ENCODE data around the gene ASAP2. TPM values are rescaled to one million over a fixed set of nuclear protein-coding genes. Genes with fewer than 3 reads are reported as not detected.

Gene ASAP2
- total RNA-seq = 0.23 and 0.48 TPM in 2 replicates

- intact Hi-C loops (cut with micrococcal nuclease) = loop anchor here (5.0 kb wide), 1 partner anchor 216 kb away; the partner anchor contains the start of genes CPSF3 and ITGB1BP1
Measured at GRCh38 chr2:9205963-9206948, at the start of gene ASAP2. Gene ASAP2 (plus strand): TSS chr2:9206812. CDS start chr2:9207105, 293 bp downstream.

DNA sequence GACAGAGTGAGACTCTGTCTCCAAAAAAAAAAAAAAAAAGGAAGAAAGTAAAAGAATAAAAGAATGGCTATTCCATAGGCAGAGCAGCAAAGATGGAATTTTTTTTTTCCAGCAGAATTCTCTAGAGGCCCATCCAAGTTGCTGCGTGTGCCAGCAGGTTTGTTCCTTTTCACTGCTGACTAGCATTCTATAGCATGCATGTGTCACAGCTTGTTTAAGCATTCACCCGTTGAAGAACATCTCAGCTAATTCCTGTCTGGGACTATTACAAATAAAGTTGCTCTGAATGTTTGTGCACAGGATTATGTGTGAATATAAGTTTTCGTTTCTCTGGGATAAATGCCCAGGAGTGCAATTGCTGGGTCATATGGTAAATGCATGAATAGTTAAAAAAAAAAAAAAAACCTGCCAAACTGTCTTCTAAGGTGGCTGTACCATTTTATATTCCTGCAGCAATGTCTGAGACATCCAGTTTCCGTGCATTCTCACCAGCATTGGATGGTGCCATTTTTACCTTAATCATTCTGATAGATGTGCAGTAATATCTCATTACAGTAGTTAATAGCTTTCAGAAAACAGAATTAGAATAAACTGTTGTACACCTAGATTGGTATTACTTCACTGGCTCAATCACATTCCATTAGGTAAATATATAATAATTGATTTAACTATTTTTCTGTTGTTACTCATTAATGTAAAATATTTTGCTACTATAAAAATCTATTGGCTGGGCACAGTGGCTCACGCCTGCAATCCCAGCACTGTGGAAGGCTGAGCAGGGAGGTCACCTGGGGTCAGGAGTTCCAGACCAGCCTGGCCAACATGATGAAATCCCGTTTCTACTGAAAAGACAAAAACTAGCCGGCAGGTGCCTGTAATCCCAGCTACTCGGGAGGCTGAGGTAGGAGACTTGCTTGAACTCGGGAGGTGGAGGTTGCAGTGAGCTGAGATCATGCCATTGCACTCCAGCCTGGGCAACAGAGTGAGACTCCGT is 47.5 kb upstream of the ASAP2 start:
- intact Hi-C loops (cut with micrococcal nuclease) = no loop called here

GRCh38 chr2:9160732-9161131 is 45.9 kb upstream of the ASAP2 start:
- intact Hi-C loops (cut with micrococcal nuclease) = no loop called here

GRCh38 chr2:9162841-9163240 is 43.8 kb upstream of the ASAP2 start:
- intact Hi-C loops (cut with micrococcal nuclease) = no loop called here

DNA sequence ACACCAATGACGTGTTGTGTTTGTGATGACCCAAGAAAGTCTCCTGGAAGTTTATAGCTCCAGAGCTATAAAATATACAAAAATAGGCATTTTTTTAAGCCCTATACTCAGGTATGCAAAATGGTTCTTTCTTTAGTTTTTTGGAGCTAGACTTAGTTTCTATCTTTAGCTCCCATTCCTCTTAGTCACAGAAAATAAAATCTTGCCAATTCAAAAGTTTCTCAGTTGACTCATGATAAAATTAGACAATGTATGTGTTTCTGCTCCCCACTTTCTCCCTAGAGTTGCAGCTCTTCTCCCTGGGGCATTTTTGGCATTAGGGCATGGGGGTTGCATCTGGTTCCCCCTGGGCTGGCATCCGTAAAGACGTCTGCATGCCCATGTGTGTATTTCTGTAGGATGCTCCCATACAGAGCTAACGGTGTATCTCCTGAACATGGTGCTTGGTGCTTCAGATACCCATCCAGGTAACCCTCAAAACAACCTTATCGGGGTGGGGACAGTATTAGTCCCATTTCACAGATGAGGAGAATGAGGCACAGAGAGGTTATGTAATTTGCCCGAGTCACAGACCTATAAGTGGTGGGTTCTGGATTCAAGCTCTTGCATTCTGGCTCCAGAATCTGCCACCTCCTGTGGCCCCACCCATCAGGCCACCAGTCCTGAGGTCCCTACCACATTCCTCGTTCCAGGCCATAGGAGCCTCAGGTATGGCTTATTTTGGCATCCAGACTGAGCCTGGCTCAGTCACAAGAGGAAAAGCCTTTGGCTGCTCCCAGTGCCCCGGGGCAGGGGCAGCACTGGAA is 43.1 kb upstream of the ASAP2 start:
- intact Hi-C loops (cut with micrococcal nuclease) = no loop called here

DNA sequence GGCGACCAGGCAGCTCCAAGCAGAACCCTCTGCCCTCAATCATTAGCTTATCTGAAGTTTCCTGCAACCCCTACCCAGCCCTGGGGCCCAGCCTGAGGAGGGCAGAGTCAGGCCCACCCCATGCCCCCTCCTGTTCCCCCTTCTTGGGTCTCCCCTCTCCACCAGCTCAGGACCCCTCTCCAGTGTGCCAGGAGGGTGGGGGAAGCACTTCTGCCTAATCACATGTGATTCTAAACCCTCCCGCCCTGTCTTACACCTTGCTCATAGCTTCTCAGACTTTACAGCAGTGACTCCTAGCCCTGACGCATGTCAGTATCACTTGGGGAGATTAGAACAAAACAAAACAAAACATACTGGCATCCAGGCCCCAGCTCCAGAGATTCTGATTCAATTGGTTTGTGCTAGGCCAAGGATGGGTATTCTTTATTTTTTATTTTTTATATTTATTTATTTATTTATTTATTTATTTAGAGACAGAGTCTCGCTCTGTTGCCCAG is 42.5 kb upstream of the ASAP2 start:
- intact Hi-C loops (cut with micrococcal nuclease) = no loop called here

DNA sequence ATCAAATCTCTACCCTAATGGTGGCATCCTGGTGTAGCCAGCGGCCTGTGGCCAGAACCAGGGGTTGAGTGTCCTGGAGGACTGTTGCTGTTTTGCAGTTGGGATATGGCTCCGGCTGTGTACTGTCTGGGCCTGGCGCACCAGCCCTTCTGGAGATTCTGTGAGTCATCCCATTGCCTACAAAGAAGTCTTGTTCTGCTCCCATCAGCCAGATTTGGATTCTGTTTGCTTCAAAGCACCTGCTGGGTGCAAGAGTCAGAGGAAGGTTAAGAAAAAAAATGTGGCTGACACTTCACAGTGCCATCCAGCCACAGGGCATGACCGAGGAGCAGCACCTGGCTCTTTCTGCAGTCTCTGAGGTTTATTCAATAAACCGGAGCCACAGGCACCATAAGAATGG is 41.0 kb upstream of the ASAP2 start:
- intact Hi-C loops (cut with micrococcal nuclease) = no loop called here

- intact Hi-C loops (cut with micrococcal nuclease) = no loop called here
Measured at GRCh38 chr2:9166579-9167377, 39.8 kb upstream of the ASAP2 start.

DNA sequence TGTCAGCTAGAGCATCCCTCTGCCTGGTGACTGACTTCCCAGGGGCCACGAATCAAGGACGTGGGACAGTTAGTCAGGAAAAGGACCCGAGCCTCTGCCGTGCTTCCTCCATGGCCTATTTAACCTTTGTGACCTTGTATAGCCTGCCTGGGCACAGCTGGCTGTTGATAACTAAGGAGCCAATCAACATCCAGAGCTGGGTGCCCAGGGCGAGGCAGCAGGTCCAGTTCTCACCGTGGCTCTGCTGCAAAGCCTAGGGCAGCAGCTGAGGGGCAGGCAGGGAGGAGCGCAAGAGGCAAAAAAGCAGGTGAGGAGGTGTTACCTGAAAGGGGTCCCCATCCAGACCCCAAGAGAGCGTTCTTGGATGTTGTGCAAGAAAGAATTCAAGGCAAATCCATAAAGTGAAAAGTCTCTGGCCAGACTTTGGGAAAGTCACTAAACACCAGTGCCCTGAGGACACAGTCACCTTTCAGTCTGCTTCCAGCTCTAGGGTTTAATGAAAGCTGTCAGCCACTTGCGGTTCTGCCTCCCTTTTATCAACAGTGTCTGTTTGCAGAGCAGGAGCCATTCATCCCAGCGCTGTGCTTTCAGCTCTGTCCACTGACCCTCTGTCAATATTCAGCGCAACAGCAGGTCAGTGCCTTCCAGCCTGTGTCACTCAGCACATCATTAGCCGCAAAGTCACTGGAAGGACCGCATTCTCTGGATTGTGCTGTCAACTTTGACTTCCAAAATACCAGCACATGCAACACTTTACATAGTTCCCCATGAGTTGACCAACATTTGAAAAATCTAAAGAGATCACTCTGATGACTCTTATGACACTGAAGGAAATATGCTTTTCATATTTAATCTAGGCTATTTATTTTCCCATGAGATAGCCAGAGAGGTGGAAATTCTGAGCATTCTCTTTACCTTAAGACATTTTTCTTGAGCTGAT is 38.6 kb upstream of the ASAP2 start:
- intact Hi-C loops (cut with micrococcal nuclease) = no loop called here

GRCh38 chr2:9168821-9169221 is 37.8 kb upstream of the ASAP2 start:
- intact Hi-C loops (cut with micrococcal nuclease) = no loop called here

GRCh38 chr2:9169349-9170107 is 37.1 kb upstream of the ASAP2 start:
- intact Hi-C loops (cut with micrococcal nuclease) = no loop called here

DNA sequence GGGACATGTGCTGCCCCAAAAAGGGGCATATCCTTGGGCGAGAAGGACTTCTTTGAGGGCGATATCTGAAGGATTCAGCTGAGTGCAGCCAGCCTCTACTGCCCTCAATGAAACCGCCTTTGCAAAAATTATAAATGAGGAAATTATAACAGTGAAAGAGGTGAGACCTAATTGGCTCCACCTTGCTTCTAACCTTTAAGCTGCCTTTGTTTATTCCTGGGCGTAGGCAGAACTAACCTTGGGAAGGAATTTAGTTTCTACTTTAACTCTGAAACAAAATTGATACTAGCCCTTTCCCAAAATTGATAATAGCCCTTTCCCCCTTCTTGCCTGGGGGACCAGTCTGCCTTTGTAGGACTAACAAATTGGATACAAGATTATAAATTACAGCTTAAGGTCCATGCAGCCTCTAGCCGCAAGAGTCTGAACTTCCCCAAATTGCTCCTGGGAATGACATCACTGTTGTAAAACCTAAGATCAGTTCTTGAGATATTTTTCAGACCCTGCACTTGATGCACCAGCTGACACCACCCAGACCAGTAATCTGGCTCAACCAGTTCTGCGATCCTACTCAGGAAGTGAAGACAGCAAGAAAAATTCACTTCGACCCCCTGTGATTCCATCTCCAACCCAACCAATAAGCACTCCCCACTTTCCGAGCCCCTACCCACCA is 36.0 kb upstream of the ASAP2 start:
- intact Hi-C loops (cut with micrococcal nuclease) = no loop called here

DNA sequence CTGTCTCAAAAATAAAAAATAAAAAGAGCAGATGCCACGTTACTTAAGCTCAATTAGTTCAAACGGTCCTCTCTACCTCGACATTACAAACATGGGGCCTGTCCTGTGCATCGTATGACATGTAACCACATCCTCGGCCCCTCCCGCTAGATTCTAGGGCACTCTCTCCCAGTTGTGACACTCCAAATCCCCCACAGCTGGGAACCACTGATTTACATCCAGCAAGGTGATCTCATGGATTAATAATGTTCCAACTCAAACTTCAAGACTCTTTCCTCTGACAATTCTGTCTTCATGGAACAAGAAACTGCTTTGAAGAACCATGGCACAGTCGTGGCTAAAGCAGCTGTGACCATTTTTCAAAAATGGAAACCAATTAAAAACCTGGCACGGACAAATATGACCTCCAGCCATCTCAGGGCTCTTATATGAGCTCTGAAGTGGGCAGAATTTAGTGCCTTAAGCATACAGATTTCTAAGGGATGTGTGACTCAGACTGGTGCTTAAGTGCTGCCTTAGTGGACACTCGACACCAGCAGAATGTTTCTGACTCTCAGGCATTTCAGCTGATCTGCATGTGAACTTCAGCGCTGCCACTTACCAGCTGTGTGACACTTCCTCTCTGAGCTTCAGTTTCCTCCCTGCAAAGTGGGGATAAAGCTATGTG is 31.7 kb upstream of the ASAP2 start:
- intact Hi-C loops (cut with micrococcal nuclease) = no loop called here

GRCh38 chr2:9178110-9178903 is 28.3 kb upstream of the ASAP2 start:
- intact Hi-C loops (cut with micrococcal nuclease) = no loop called here

DNA sequence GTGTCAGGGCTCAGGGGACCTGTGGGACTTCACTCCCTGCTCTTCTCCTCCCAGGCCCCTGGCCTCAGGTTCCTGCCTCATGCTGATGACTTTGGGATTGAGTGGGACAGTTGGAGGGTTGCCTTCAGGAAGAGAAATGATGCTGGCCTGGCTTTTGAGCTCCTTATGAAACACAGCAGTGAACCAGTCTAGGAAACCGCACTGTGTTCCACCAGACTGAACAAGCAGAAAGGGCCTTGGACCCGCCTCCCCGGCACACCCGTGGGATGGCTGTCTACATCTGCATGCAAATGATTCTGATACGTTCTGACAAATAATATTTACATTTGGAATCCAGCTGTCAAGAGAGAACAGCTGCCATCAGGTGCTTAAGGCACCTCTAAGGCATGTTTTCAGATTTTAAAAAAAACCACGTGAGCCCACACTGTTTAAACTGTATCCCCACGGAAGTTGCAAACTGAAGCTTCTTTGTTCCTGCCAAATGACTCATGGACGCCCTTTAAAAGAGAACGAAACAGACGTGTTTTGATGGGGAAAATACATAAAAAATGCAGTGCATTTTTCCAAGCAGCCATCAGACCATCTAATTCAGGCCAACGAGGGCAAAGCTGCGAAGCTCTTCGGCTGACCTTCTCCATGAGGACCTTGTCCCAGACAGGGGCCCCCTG is 27.6 kb upstream of the ASAP2 start:
- intact Hi-C loops (cut with micrococcal nuclease) = no loop called here
